IMR-90 (cell line): Measurements from ENCODE around the gene FAM216B.
"Not testable (repeated sequence)": the region's sequence is repeated elsewhere in the genome, so short reads cannot be mapped to it uniquely, and the experiment has no call there.

Experiments used
- MAFK ChIP-seq: IDR thresholded peaks from 2 replicates; pipeline ENCODE4 v1.6.1; 2012; ENCODE audit warnings: low read depth, low read length, improper control_type of control experiment
- POLR2A ChIP-seq: IDR thresholded peaks from 2 replicates; pipeline ENCODE4 v1.6.1; 2012; ENCODE audit warnings: mild to moderate bottlenecking, low read depth, low read length
- RCOR1 ChIP-seq: IDR thresholded peaks from 2 replicates; pipeline ENCODE4 v1.6.1; 2012; ENCODE audit warnings: mild to moderate bottlenecking, low read length, improper control_type of control experiment; ENCODE audit not compliant: insufficient replicate concordance
- TF ChIP-seq, protein P1 (sequence below): fragments of 150-350 bp; IDR thresholded peaks from 2 replicates; pipeline ENCODE4 v1.6.1; 2016; ENCODE audit warnings: low read depth, mild to moderate bottlenecking, low read length, moderate library complexity, borderline replicate concordance
- TF ChIP-seq, protein P2 (sequence below): conservative IDR thresholded peaks from 2 replicates; pipeline ENCODE4 v1.5.1; 2012; ENCODE audit warnings: mild to moderate bottlenecking, low read depth, low read length, improper control_type of control experiment
- TF ChIP-seq, protein P3 (sequence below): fragments of 150-350 bp; IDR thresholded peaks from 2 replicates; pipeline ENCODE4 v1.6.1; 2017; ENCODE audit warnings: mild to moderate bottlenecking, antibody characterized with exemption, low read length, low read depth

DNA sequence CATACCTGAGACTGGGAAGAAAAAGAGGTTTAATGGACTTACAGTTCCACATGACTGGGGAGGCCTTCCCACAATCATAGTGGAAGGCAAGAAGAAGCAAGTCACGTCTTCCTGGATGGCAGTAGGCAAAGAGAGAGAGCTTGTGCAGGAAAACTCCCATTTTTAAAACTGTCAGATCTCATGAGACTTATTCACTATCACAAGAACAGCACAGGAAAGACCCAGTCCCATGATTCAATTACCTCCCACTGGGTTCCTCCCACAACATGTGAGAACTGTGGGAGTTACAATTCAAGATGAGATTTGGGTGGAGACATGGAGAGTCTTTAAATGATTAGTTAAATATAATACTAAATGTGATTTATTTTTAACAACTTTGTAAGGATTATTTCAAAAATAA lies 38.3 kb downstream of the FAM216B start:
- TF ChIP-seq POLR2A, RCOR1, MAFK: not testable (repeated sequence)
- TF ChIP-seq, protein P1, sequence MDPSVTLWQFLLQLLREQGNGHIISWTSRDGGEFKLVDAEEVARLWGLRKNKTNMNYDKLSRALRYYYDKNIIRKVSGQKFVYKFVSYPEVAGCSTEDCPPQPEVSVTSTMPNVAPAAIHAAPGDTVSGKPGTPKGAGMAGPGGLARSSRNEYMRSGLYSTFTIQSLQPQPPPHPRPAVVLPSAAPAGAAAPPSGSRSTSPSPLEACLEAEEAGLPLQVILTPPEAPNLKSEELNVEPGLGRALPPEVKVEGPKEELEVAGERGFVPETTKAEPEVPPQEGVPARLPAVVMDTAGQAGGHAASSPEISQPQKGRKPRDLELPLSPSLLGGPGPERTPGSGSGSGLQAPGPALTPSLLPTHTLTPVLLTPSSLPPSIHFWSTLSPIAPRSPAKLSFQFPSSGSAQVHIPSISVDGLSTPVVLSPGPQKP: not testable (repeated sequence)
- TF ChIP-seq, protein P2, sequence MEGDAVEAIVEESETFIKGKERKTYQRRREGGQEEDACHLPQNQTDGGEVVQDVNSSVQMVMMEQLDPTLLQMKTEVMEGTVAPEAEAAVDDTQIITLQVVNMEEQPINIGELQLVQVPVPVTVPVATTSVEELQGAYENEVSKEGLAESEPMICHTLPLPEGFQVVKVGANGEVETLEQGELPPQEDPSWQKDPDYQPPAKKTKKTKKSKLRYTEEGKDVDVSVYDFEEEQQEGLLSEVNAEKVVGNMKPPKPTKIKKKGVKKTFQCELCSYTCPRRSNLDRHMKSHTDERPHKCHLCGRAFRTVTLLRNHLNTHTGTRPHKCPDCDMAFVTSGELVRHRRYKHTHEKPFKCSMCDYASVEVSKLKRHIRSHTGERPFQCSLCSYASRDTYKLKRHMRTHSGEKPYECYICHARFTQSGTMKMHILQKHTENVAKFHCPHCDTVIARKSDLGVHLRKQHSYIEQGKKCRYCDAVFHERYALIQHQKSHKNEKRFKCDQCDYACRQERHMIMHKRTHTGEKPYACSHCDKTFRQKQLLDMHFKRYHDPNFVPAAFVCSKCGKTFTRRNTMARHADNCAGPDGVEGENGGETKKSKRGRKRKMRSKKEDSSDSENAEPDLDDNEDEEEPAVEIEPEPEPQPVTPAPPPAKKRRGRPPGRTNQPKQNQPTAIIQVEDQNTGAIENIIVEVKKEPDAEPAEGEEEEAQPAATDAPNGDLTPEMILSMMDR: not testable (repeated sequence)
- TF ChIP-seq, protein P3, sequence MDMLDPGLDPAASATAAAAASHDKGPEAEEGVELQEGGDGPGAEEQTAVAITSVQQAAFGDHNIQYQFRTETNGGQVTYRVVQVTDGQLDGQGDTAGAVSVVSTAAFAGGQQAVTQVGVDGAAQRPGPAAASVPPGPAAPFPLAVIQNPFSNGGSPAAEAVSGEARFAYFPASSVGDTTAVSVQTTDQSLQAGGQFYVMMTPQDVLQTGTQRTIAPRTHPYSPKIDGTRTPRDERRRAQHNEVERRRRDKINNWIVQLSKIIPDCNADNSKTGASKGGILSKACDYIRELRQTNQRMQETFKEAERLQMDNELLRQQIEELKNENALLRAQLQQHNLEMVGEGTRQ: not testable (repeated sequence)
